Adrenal gland (tissue), 12 donors: ENCODE measurements around the gene HELZ. TPM values are rescaled to one million over a fixed set of nuclear protein-coding genes. Genes with fewer than 3 reads are reported as not detected.
A peak's percentile ranks its signal among the peaks of the same experiment; 100 is the strongest.

Experiments used
- DNase-seq, 7 donors: peaks; one replicate each; pipeline ENCODE4 v3.0.0-alpha.2; 2019 to 2020
- H3K27ac ChIP-seq, 5 donors: fragments of 200-600 bp; sonication (generic) in 4 of 5; 1 replicate in 3 of 5; 2 replicates in 2 of 5; pipeline versions ENCODE4 v1.5.1 to v1.8.0; 2016 to 2020; ENCODE audit warnings: mild to moderate bottlenecking in 1 of 5
- H3K27me3 ChIP-seq: fragments of 200-600 bp; 2 replicates; pipeline ENCODE4 v1.8.0; 2021
- H3K36me3 ChIP-seq, 2 donors: fragments of 200-600 bp; replicated peaks in 1 of 2; 1 replicate in 1 of 2; 2 replicates in 1 of 2; pipeline versions ENCODE4 v1.5.1 to v1.8.0; 2018 to 2022
- H3K4me1 ChIP-seq, 2 donors: fragments of 200-600 bp; replicated peaks in 1 of 2; 1 replicate in 1 of 2; 2 replicates in 1 of 2; pipeline versions ENCODE4 v1.5.1 to v1.8.0; 2018 to 2021
- H3K4me3 ChIP-seq, 4 donors: fragments of 200-600 bp; sonication (generic) in 3 of 4; one replicate each; pipeline ENCODE4 v1.5.1; 2016 to 2018
- H3K9me3 ChIP-seq, 3 donors: fragments of 200-600 bp; sonication (generic) in 1 of 3; replicated peaks in 1 of 3; 1 replicate in 2 of 3; 2 replicates in 1 of 3; pipeline versions ENCODE4 v1.5.1 to v1.8.0; 2016 to 2021
- POLR2A ChIP-seq, 2 donors: fragments of 450-650 bp; IDR thresholded peaks; one replicate each; pipeline ENCODE4 v1.6.1; 2017; ENCODE audit warnings: antibody characterized with exemption in 2 of 2, mild to moderate bottlenecking in 2 of 2, moderate library complexity in 1 of 2
- WGBS, 4 donors: extraction: QIAGEN DNeasy Blood & Tissue Kit in 2 of 4; methylation state at CpG; one replicate each; pipeline versions ENCODE4 v1.1.5 to v1.1.7; 2013 to 2017; 5-methylcytosine and 5-hydroxymethylcytosine counted together
- intact Hi-C, 2 donors: fragments of 100-400 bp; cut with DNase I; formaldehyde crosslinking; loops; one replicate each; pipeline versions ENCODE4 v1.14.1 to v1.15.0; 2022 to 2023
- polyA plus RNA-seq, 3 donors: library from polyadenylated mRNA; stranded (reverse); fragments of 200-250 nt in 2 of 3; fragments of 350-450 nt in 1 of 3; fragmentation: Illumina TruSeq in 1 of 3; extraction: RNeasy Lipid Tissue Mini Kit (QIAGEN cat#74804) in 1 of 3; gene quantifications; one replicate each; pipeline ENCODE4 v1.2.3, GENCODE V29; 2013 to 2014
- total RNA-seq, 9 donors: library from RNA; depleted of rRNA in 4 of 9; stranded (reverse); fragments of >200 nt in 4 of 9; fragments of 120-200 nt in 1 of 9; fragmentation: NEBNext Ultra II Directional in 1 of 9; extraction: Animal tissue kit (Norgen Biotek cat#: 25700) in 1 of 9; gene quantifications; one replicate each; pipeline versions ENCODE4 v1.1.0 to v1.2.4, GENCODE V29; 2013 to 2023
- TF ChIP-seq, protein P1 (sequence below), 6 experiments: fragments of 450-650 bp in 4 of 6; fragments of 200-600 bp in 2 of 6; sonication (generic) in 1 of 6; IDR thresholded peaks; 1 replicate in 5 of 6; 2 replicates in 1 of 6; pipeline versions ENCODE4 v1.5.1 to v1.8.0; 2016 to 2021; ENCODE audit warnings: antibody characterized with exemption in 6 of 6, mild to moderate bottlenecking in 2 of 6, moderate library complexity in 1 of 6
- donor health status: healthy with polysubstance abuse.
- donor health status: Bipolar disorder and iron deficiency.
- donor health status: DM: yes; HTN: yes; CAD: no.
- donor health status: DM: no; HTN: no; CAD: no.
- donor health status: DM: no; HTN: no; CAD: no.
- donor health status: DM: yes; HTN: yes; CAD: no.

Gene HELZ
- total and polyA plus RNA-seq, 12 donors = 3.1 to 88.0 (median 47.9) TPM

DNA sequence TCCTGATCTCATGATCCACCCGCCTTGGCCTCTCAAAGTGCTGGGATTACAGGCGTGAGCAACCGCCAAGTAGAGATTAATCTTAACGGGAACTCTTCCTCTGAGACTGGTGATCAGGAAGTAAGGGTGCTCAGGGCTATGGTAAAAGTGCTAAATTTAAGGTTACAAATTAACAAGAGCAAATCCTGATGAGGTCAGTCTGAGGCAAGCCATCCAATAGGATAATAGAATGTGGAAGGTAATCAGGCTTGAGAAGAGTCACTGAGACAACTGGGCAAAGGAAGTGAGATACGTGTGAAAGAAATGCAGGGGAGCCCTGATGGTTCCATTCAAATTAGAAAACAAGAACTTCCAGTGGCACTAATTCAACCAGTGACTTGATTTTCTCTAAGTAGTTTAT lies 131.5 kb downstream of the HELZ start:
- TF ChIP-seq POLR2A (IDR thresholded peaks at IDR 0.05) = no peak
- TF ChIP-seq, protein P1, sequence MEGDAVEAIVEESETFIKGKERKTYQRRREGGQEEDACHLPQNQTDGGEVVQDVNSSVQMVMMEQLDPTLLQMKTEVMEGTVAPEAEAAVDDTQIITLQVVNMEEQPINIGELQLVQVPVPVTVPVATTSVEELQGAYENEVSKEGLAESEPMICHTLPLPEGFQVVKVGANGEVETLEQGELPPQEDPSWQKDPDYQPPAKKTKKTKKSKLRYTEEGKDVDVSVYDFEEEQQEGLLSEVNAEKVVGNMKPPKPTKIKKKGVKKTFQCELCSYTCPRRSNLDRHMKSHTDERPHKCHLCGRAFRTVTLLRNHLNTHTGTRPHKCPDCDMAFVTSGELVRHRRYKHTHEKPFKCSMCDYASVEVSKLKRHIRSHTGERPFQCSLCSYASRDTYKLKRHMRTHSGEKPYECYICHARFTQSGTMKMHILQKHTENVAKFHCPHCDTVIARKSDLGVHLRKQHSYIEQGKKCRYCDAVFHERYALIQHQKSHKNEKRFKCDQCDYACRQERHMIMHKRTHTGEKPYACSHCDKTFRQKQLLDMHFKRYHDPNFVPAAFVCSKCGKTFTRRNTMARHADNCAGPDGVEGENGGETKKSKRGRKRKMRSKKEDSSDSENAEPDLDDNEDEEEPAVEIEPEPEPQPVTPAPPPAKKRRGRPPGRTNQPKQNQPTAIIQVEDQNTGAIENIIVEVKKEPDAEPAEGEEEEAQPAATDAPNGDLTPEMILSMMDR (IDR thresholded peaks at IDR 0.05) = no peak
- no peak for DNase-seq
- no peak overlapping the region for H3K27ac ChIP-seq
- H3K36me3 ChIP-seq = peaks cover 0 to 31% of the 10 kb centered on the region in 2 donors
- intact Hi-C loops = no loop called here
- WGBS, 4 donors = 93 to 100% (median 96%) methylated on average over 5 of the region's 5 CpGs
- peaks cover 0 to 7% (median 0%) of the 10 kb centered on the region in 3 donors for H3K9me3 ChIP-seq
- H3K4me3 ChIP-seq = no peak overlapping the region
- no peaks in the 10 kb centered on the region for H3K27me3 ChIP-seq
- peaks cover 8 to 20% of the 10 kb centered on the region in 2 donors for H3K4me1 ChIP-seq

DNA sequence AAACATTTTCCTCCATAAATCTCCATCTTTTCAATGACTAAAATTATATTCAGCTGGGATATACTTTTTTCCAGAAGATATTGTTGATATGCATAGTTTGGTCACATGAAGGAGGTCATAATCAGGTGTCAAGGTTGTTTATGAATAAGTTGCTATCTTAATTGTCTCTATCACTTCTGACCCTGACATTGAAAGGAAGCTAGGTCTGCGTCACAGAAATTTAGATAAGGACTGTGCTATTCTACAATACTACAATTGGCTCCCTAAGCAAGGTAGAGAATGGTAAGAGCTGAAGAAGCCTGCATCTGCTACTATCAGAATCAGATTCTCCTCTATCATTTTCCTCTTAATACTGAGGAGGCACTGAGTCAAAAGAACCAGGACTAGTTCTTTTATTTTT lies 133.2 kb downstream of the HELZ start:
- peak overlapping the region in 3 of 5 donors; percentile 14 to 40 (median 15) for H3K27ac ChIP-seq
- no peak overlapping the region for H3K4me3 ChIP-seq
- TF ChIP-seq POLR2A (IDR thresholded peaks at IDR 0.05) = no peak
- TF ChIP-seq, protein P1 (IDR thresholded peaks at IDR 0.05) = no peak
- DNase-seq = no peak
- intact Hi-C loops = no loop called here
- peaks cover 0 to 48% of the 10 kb centered on the region in 2 donors for H3K36me3 ChIP-seq
- H3K9me3 ChIP-seq = peaks cover 0 to 7% (median 0%) of the 10 kb centered on the region in 3 donors
- H3K4me1 ChIP-seq = peaks cover 8 to 20% of the 10 kb centered on the region in 2 donors
- WGBS, 4 donors = 10 to 35% (median 29%) methylated on average over 1 of the region's 1 CpG
- H3K27me3 ChIP-seq = no peaks in the 10 kb centered on the region

DNA sequence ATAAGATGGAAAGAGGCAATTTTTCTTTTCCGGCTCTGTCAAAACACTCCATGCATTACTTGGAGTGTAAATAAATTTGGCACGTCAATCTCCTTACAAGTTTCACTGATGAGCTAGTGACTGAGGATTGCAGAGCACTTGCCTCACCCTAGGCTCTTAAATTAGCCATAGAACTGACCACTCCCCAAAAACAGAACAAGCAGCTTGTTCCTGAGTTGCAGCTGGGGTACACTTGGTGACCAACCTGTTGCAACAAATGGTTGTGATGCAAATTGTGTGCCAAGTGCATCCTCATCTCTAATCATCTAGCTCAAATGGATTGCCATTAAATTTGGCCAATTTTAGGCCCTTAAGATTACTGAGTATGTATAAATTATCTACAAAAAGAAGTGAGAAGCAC lies 133.7 kb downstream of the HELZ start:
- H3K36me3 ChIP-seq = peaks cover 0 to 51% of the 10 kb centered on the region in 2 donors

DNA sequence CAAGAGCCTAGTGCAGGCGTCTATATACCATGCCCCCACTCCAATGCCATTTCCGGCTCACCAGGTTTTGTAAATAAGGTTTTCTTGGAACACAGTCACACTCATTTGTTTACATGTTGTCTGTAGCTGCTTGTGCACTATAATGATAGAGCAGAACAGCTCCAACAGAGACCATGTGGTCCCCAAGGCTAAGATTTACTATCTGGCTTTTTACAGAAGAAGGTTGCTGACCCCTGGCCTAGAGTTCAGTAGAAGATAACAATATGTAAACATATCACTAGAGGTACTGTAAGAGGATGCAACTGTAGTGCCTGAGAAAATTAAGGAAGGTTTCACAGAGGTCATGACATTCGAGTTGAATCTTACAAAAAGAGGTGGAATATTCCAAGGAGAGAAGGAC lies 134.4 kb downstream of the HELZ start:
- peaks cover 0 to 51% of the 10 kb centered on the region in 2 donors for H3K36me3 ChIP-seq
- TF ChIP-seq, protein P1 (IDR thresholded peaks at IDR 0.05) = no peak
- no peak for TF ChIP-seq POLR2A (IDR thresholded peaks at IDR 0.05)
- DNase-seq = no peak
- peaks cover 0 to 2% (median 0%) of the 10 kb centered on the region in 3 donors for H3K9me3 ChIP-seq
- intact Hi-C loops = no loop called here
- H3K4me3 ChIP-seq = no peak overlapping the region
- no peak overlapping the region for H3K27ac ChIP-seq
- peaks cover 8 to 21% of the 10 kb centered on the region in 2 donors for H3K4me1 ChIP-seq
- WGBS, 4 donors = 75 to 83% (median 80%) methylated on average over 3 of the region's 3 CpGs
- no peaks in the 10 kb centered on the region for H3K27me3 ChIP-seq

More for the DNA sequence above, 133.7 kb downstream of the HELZ start:
- no peak for TF ChIP-seq POLR2A (IDR thresholded peaks at IDR 0.05)
- TF ChIP-seq, protein P1 (IDR thresholded peaks at IDR 0.05) = no peak
- intact Hi-C loops = no loop called here
- WGBS, 4 donors = 93 to 98% (median 96%) methylated on average over 2 of the region's 2 CpGs
- no peak overlapping the region for H3K27ac ChIP-seq
- no peaks in the 10 kb centered on the region for H3K27me3 ChIP-seq
- H3K9me3 ChIP-seq = peaks cover 0 to 7% (median 0%) of the 10 kb centered on the region in 3 donors
- H3K4me3 ChIP-seq = no peak overlapping the region
- peaks cover 8 to 20% of the 10 kb centered on the region in 2 donors for H3K4me1 ChIP-seq
- no peak for DNase-seq
